MM.1S (cell line): Measurements from ENCODE around the gene GRAMD1A.

Experiments
- DNase-seq: peaks from one replicate; pipeline ENCODE4 v3.0.0-alpha.2; 2015
- H2AFZ ChIP-seq: fragments of 300-600 bp; sonication (generic); 2 replicates; pipeline ENCODE4 v1.6.0; 2016; ENCODE audit warnings: antibody characterized with exemption, low read length
- H3F3A ChIP-seq: fragments of 300-600 bp; sonication (generic); 2 replicates; pipeline ENCODE4 v1.6.1; 2016; ENCODE audit warnings: mild to moderate bottlenecking, antibody characterized with exemption, low read length, moderate library complexity, mixed read lengths; ENCODE audit not compliant: insufficient read depth
- H3K27ac ChIP-seq: fragments of 300-600 bp; sonication (generic); 2 replicates; pipeline ENCODE4 v1.5.1; 2016; ENCODE audit warnings: mild to moderate bottlenecking, low read length
- H3K27me3 ChIP-seq: fragments of 300-600 bp; sonication (generic); replicated peaks from 2 replicates; pipeline ENCODE4 v1.6.0; 2016; ENCODE audit warnings: low read length; ENCODE audit not compliant: insufficient read depth
- H3K36me3 ChIP-seq: fragments of 300-600 bp; sonication (generic); replicated peaks from 2 replicates; pipeline ENCODE4 v1.6.1; 2016; ENCODE audit warnings: mild to moderate bottlenecking, low read length, mixed read lengths; ENCODE audit not compliant: insufficient read depth
- H3K4me1 ChIP-seq: fragments of 300-600 bp; sonication (generic); 2 replicates; pipeline ENCODE4 v1.6.1; 2016; ENCODE audit warnings: low read length, mixed read lengths
- H3K4me2 ChIP-seq: fragments of 300-600 bp; sonication (generic); 2 replicates; pipeline ENCODE4 v1.6.0; 2016; ENCODE audit warnings: low read depth, low read length
- H3K4me3 ChIP-seq: fragments of 300-600 bp; sonication (generic); 2 replicates; pipeline ENCODE4 v1.5.1; 2016; ENCODE audit warnings: low read length, mixed read lengths
- H3K79me2 ChIP-seq: fragments of 300-600 bp; sonication (generic); 2 replicates; pipeline ENCODE4 v1.6.1; 2016; ENCODE audit warnings: mixed run types, low read length, mixed read lengths
- H3K9ac ChIP-seq: fragments of 300-600 bp; sonication (generic); 2 replicates; pipeline ENCODE4 v1.6.1; 2016; ENCODE audit warnings: low read length, mixed read lengths
- H3K9me2 ChIP-seq: fragments of 300-600 bp; sonication (generic); replicated peaks from 2 replicates; pipeline ENCODE4 v1.6.1; 2016; ENCODE audit warnings: mild to moderate bottlenecking, low read length, mixed read lengths; ENCODE audit not compliant: insufficient read depth
- H3K9me3 ChIP-seq: fragments of 300-600 bp; sonication (generic); replicated peaks from 2 replicates; pipeline ENCODE4 v1.6.1; 2016; ENCODE audit warnings: mild to moderate bottlenecking, low read length, mixed read lengths; ENCODE audit not compliant: insufficient read depth
- H4K20me1 ChIP-seq: fragments of 300-600 bp; sonication (generic); 2 replicates; pipeline ENCODE4 v1.6.1; 2016; ENCODE audit warnings: mild to moderate bottlenecking, low read length, moderate library complexity, mixed read lengths; ENCODE audit not compliant: insufficient read depth
- CTCF ChIP-seq: fragments of 300-600 bp; sonication (generic); IDR thresholded peaks from 2 replicates; pipeline ENCODE4 v1.5.1; 2016; ENCODE audit warnings: antibody characterized with exemption, low read length, mixed read lengths
- EZH2 ChIP-seq: fragments of 300-600 bp; sonication (generic); optimal IDR thresholded peaks from 2 replicates; pipeline ENCODE3; 2017; ENCODE audit warnings: low read depth, mild to moderate bottlenecking, antibody characterized with exemption, low read length, mixed read lengths
- EZH2phosphoT487 ChIP-seq: fragments of 300-600 bp; sonication (generic); IDR thresholded peaks from 2 replicates; pipeline ENCODE4 v1.6.1; 2018; ENCODE audit warnings: antibody characterized with exemption, low read length

GRAMD1A gene

GRCh38 chr19:34979819-34980640, 20.1 kb upstream of the GRAMD1A start:
- H3K4me2 ChIP-seq, result no peak overlapping the region
- DNase-seq, result no peak
- H3K79me2 ChIP-seq, result no peaks in the 10 kb centered on the region
- no peaks in the 10 kb centered on the region for H4K20me1 ChIP-seq
- H3K4me1 ChIP-seq, result no peaks in the 10 kb centered on the region
- no peak overlapping the region for H2AFZ ChIP-seq
- no peaks in the 10 kb centered on the region for H3K36me3 ChIP-seq
- H3K4me3 ChIP-seq, result no peak overlapping the region
- H3K27me3 ChIP-seq, result peaks cover 53% of the 10 kb centered on the region
- no peak overlapping the region for H3K9ac ChIP-seq
- H3F3A ChIP-seq, result no peaks in the 10 kb centered on the region
- no peaks in the 10 kb centered on the region for H3K9me2 ChIP-seq
- TF ChIP-seq EZH2 (no peak), CTCF (no peak), EZH2phosphoT487 (no peak)
- no peaks in the 10 kb centered on the region for H3K9me3 ChIP-seq
- H3K27ac ChIP-seq, result no peak overlapping the region

- Histone ChIP-seq H3K4me2 (no peak overlapping the region), H3K9me3 (no peaks in the 10 kb centered on the region), H3K27me3 (peaks cover 44% of the 10 kb centered on the region), H3K36me3 (no peaks in the 10 kb centered on the region), H3K4me3 (no peak overlapping the region), H3K79me2 (no peaks in the 10 kb centered on the region), H3K27ac (no peak overlapping the region), H4K20me1 (no peaks in the 10 kb centered on the region), H3K4me1 (no peaks in the 10 kb centered on the region), H3K9me2 (no peaks in the 10 kb centered on the region), H3F3A (no peaks in the 10 kb centered on the region), H3K9ac (no peak overlapping the region), H2AFZ (no peak overlapping the region)
- TF ChIP-seq EZH2phosphoT487 (no peak), CTCF (no peak), EZH2 (no peak)
- no peak for DNase-seq
Measured at GRCh38 chr19:34982275-34982674, 17.8 kb upstream of the GRAMD1A start.

DNA sequence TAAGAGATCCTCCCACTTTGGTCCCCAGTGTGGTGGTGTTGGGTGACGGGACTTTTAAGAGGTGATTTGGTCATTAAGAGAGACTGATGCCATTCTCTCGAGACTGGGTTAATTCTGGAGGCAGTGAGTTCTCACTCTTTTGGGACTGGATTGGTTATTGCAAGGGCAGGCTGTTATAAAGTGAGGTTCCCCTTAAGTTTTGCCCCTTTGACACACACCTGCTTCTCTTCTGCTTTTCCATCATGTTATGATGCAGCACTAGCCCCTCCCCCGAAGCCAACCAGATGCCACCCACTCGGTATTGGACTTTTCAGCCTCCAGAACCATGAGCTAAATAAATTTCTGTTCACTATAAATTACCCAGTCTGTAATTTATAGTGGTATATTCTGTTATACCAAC, 16.3 kb upstream of the GRAMD1A start:
- no peaks in the 10 kb centered on the region for H3K9me2 ChIP-seq
- TF ChIP-seq EZH2phosphoT487 (no peak), CTCF (no peak), EZH2 (no peak)
- H4K20me1 ChIP-seq, result no peaks in the 10 kb centered on the region
- peaks cover 41% of the 10 kb centered on the region for H3K27me3 ChIP-seq
- no peak overlapping the region for H3K9ac ChIP-seq
- H3K27ac ChIP-seq, result no peak overlapping the region
- no peaks in the 10 kb centered on the region for H3K9me3 ChIP-seq
- H3K79me2 ChIP-seq, result no peaks in the 10 kb centered on the region
- H3K4me3 ChIP-seq, result no peak overlapping the region
- no peaks in the 10 kb centered on the region for H3K4me1 ChIP-seq
- no peak overlapping the region for H2AFZ ChIP-seq
- no peak overlapping the region for H3K4me2 ChIP-seq
- no peaks in the 10 kb centered on the region for H3F3A ChIP-seq
- no peak for DNase-seq
- H3K36me3 ChIP-seq, result no peaks in the 10 kb centered on the region
